Mucosa of descending colon (tissue), 3 donors: ENCODE results near the gene POLR1A. TPM values are rescaled to one million over a fixed set of nuclear protein-coding genes. Genes with fewer than 3 reads are reported as not detected.

Experiments
- ATAC-seq: fragments of 200-7000 bp; cut with Tn5 transposase; one replicate; pipeline ENCODE4 v1.9.1; 2020; ENCODE audit warnings: mild to moderate bottlenecking, moderate library complexity
- DNase-seq, 3 donors: peaks; one replicate each; pipeline ENCODE4 v3.0.0-alpha.2; 2020
- H3K36me3 ChIP-seq: fragments of 200-600 bp; one replicate; pipeline ENCODE4 v1.8.0; 2021; ENCODE audit warnings: low read depth, mild to moderate bottlenecking
- H3K4me1 ChIP-seq: fragments of 200-600 bp; one replicate; pipeline ENCODE4 v1.8.0; 2021; ENCODE audit warnings: low read depth, mild to moderate bottlenecking
- H3K4me3 ChIP-seq: fragments of 200-600 bp; one replicate; pipeline ENCODE4 v1.8.0; 2021; ENCODE audit warnings: mild to moderate bottlenecking
- H3K9me3 ChIP-seq: fragments of 200-600 bp; one replicate; pipeline ENCODE4 v1.8.0; 2021; ENCODE audit warnings: mild to moderate bottlenecking
- intact Hi-C, 2 donors: fragments of 100-400 bp; cut with DNase I in 1 of 2; cut with micrococcal nuclease in 1 of 2; formaldehyde crosslinking; loops; one replicate each; pipeline versions ENCODE4 v1.11.0 to v1.11.1; 2022; cut with DNase I, micrococcal nuclease
- total RNA-seq, 3 donors: library from RNA; stranded (reverse); fragmentation: NEBNext Ultra II Directional in 2 of 3; extraction: Animal tissue kit (Norgen Biotek cat#: 25700) in 2 of 3; gene quantifications; one replicate each; pipeline versions ENCODE4 v1.2.1 to v1.2.4, GENCODE V29; 2021 to 2023
- TF ChIP-seq, protein P1 (sequence below): fragments of 200-600 bp; IDR thresholded peaks from one replicate; pipeline ENCODE4 v1.8.0; 2022; ENCODE audit warnings: antibody characterized with exemption, mild to moderate bottlenecking
- donor health status: DM: no; HTN: no; CAD: no; lungs with moderate emphysema.
- donor health status: DM: no; HTN: no; CAD: no.
- donor health status: DM: no; HTN: yes; CAD: no.

POLR1A gene
- total RNA-seq, 3 donors from 2014 or later, result 22.8 to 29.3 (median 24.3) TPM

DNA sequence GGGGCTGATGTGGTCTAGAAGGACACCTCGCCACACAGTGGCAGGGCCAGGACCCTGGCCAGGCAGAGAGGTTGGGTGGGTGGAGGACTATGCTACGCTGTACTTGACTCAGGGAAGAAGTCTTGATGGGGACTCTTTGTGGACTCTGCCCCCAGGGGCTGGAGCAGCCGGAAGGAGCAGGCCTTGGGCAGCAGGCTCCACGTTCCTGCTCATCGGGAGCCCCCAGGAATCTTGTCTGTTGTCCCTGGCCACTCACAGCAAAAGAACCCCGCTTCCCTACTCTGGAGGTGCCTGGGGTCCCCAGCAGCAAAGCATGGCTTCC lies 79.0 kb downstream of the POLR1A start:
- TF ChIP-seq, protein P1, sequence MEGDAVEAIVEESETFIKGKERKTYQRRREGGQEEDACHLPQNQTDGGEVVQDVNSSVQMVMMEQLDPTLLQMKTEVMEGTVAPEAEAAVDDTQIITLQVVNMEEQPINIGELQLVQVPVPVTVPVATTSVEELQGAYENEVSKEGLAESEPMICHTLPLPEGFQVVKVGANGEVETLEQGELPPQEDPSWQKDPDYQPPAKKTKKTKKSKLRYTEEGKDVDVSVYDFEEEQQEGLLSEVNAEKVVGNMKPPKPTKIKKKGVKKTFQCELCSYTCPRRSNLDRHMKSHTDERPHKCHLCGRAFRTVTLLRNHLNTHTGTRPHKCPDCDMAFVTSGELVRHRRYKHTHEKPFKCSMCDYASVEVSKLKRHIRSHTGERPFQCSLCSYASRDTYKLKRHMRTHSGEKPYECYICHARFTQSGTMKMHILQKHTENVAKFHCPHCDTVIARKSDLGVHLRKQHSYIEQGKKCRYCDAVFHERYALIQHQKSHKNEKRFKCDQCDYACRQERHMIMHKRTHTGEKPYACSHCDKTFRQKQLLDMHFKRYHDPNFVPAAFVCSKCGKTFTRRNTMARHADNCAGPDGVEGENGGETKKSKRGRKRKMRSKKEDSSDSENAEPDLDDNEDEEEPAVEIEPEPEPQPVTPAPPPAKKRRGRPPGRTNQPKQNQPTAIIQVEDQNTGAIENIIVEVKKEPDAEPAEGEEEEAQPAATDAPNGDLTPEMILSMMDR, result no peak
- Histone ChIP-seq H3K4me1 (no peaks in the 10 kb centered on the region), H3K36me3 (peaks cover 3% of the 10 kb centered on the region), H3K4me3 (no peak overlapping the region), H3K9me3 (no peaks in the 10 kb centered on the region)
- DNase-seq (no peak), ATAC-seq (no peak)
- intact Hi-C loops, result no loop called here

DNA sequence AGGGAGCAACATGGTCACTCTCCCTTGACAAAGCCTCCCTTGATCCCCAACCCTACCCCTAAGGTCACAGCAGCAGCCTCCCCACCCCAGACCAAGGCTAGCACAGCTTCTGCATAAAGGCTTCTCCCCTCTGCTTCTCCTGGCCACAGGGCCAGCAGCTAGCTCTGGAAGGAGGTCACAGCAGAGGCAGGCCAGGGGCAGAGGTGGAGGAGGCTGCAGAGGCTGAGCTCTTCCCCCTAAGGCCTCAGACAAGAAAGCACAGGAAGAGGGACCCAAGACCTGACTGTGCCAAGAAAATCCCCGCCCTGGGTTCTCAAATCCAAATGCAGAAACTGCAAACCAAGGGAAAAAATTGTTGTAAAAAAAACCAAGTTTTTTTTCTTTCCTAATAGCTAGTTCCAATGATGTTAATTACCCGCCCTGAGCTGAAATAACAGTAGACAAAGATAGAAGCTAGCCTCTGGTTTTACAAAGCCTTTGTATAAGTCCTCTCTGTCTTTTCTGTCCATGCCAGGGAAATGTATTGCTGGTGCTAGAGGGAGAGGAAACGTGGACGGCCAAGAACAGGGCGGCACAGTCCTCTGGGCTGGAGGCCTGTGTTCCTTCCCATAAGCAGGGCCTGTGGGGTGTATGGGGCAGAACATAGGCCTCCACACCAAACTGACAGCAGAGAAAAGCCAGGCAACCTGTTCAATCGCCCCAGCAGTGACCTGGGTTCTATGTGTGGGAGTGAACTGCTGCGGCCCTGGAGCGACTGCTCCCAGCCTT lies 79.5 kb downstream of the POLR1A start:
- peaks cover 3% of the 10 kb centered on the region for H3K36me3 ChIP-seq
- no peak for ATAC-seq
- no peaks in the 10 kb centered on the region for H3K4me1 ChIP-seq
- H3K9me3 ChIP-seq, result no peaks in the 10 kb centered on the region
- no peak overlapping the region for H3K4me3 ChIP-seq
- DNase-seq, result no peak
- TF ChIP-seq, protein P1, result no peak
- intact Hi-C loops, result no loop called here

DNA sequence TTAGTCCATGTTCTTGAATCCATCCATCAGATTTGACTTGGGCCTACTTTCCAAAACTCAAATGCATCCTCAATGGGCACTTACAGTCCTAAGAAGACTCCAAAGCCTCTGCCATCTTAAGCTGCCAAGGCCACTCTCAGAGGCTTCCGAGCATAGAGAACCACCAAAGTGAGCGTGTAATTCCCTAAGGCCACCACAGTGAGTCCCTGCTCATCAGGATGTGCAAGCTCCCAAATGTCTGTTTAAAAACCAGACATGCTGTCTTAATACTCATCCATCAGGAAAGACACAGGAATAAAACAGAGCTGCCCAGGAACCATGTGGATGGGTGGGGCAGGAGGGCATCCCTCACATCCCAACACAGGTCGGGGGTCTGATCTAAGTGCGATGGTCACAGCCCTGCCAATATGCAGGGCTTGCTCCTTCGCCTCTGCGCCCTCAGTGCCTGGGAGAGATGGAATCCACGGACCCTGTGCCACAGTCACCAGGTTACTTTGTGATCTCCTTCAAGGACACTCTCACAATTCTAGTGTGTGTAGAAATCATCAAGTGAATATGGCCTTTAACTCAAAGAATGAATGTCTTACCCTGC lies 80.4 kb downstream of the POLR1A start:
- DNase-seq, result no peak
- TF ChIP-seq, protein P1, result no peak
- Histone ChIP-seq H3K9me3 (no peaks in the 10 kb centered on the region), H3K4me3 (no peak overlapping the region), H3K4me1 (no peaks in the 10 kb centered on the region), H3K36me3 (no peaks in the 10 kb centered on the region)
- intact Hi-C loops, result no loop called here
- ATAC-seq, result no peak

DNA sequence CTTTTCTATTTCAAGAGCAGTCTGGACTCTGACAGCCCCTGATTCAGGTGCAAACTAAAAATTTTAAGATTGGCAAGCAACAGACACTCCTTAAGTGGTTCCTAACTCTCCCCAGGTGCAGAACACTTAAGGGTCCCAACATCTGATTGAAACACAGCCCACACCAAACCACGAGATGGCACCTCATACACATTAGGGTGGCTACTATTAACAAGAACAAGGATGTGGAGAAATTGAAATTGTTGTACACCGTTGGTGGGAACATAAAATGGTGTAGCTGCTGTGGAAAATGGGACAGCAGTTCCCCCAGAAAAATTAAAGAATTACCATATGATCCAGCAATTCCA lies 82.3 kb downstream of the POLR1A start:
- ATAC-seq, result no peak
- intact Hi-C loops, result no loop called here
- Histone ChIP-seq H3K4me1 (no peaks in the 10 kb centered on the region), H3K36me3 (no peaks in the 10 kb centered on the region), H3K4me3 (no peak overlapping the region), H3K9me3 (no peaks in the 10 kb centered on the region)
- TF ChIP-seq, protein P1, result no peak
- no peak for DNase-seq

DNA sequence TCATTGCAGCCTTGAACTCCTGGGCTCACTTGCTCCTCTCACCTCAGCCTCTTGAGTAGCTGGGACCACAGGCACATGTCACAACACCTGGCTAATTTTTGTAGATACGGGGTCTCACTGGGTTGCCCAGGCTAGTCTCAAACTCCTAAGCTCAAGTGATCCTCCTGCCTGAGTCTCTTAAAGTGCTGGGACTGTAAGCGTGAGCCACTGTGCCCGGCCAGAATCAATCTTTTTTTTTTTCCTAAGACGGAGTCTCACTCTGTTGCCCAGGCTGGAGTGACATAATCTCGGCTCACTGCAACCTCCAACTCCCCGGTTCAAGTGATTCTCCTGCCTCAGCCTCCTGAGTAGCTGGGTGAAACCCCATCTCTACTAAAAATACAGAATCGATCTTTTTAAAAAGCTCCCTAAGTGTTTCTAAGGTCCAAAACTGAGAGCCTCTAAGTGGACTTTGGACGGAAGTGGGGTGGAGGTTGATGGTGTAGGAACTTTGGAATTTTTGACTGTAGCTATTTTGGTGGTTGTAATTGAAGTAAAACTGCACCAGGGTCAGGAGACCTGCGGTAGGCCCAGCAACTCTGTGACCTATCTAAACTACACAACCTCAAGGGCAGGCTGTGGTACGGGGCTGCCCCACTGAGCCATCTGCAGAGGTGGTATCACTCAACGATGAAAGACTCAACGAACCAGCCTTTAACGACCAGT lies 82.9 kb downstream of the POLR1A start:
- H3K4me3 ChIP-seq, result no peak overlapping the region
- TF ChIP-seq, protein P1, result no peak
- DNase-seq, result no peak
- no peaks in the 10 kb centered on the region for H3K4me1 ChIP-seq
- ATAC-seq, result no peak
- intact Hi-C loops, result no loop called here
- no peaks in the 10 kb centered on the region for H3K36me3 ChIP-seq
- no peaks in the 10 kb centered on the region for H3K9me3 ChIP-seq
